Vagina (tissue), 2 donors: Measurements from ENCODE around the gene PRDM2. TPM values are rescaled to one million over a fixed set of nuclear protein-coding genes. Genes with fewer than 3 reads are reported as not detected.

Source experiments
- DNase-seq, 2 donors: peaks; one replicate each; pipeline ENCODE4 v3.0.0-alpha.2; 2017; ENCODE audit errors: extremely low spot score in 2 of 2
- H3K27ac ChIP-seq: fragments of 200-600 bp; sonication (generic); one replicate; pipeline ENCODE4 v1.5.1; 2019
- H3K27me3 ChIP-seq: fragments of 200-600 bp; sonication (generic); one replicate; pipeline ENCODE4 v1.5.1; 2019
- H3K36me3 ChIP-seq, 2 donors: fragments of 200-600 bp; sonication (generic); one replicate each; pipeline ENCODE4 v1.5.1; 2017 to 2019
- H3K4me1 ChIP-seq: fragments of 200-600 bp; sonication (generic); one replicate; pipeline ENCODE4 v1.5.1; 2019
- H3K4me3 ChIP-seq, 2 donors: fragments of 200-600 bp; sonication (generic); 1 replicate in 1 of 2; 2 replicates in 1 of 2; pipeline ENCODE4 v1.5.1; 2016 to 2019
- H3K9me3 ChIP-seq: fragments of 200-600 bp; sonication (generic); one replicate; pipeline ENCODE4 v1.5.1; 2019
- CTCF ChIP-seq, 3 experiments: fragments of 450-650 bp in 2 of 3; fragments of 200-600 bp in 1 of 3; sonication (generic) in 1 of 3; IDR thresholded peaks; one replicate each; pipeline ENCODE4 v1.5.1; 2017 to 2019; ENCODE audit warnings: antibody characterized with exemption in 3 of 3, mild to moderate bottlenecking in 2 of 3, moderate library complexity in 2 of 3
- POLR2A ChIP-seq, 2 donors: fragments of 450-650 bp; IDR thresholded peaks; one replicate each; pipeline ENCODE4 v1.6.1; 2017; ENCODE audit warnings: antibody characterized with exemption in 2 of 2, mild to moderate bottlenecking in 2 of 2, moderate library complexity in 2 of 2
- POLR2AphosphoS5 ChIP-seq, 2 donors: sonication (generic); formaldehyde crosslinking; IDR thresholded peaks; one replicate each; pipeline ENCODE4 v1.9.0; 2017; ENCODE audit warnings: antibody characterized with exemption in 2 of 2, mild to moderate bottlenecking in 2 of 2, low read depth in 1 of 2; ENCODE audit not compliant: insufficient read depth in 1 of 2
- intact Hi-C: fragments of 100-400 bp; cut with DNase I; formaldehyde crosslinking; loops from one replicate; pipeline ENCODE4 v1.15.1; 2023
- total RNA-seq: library from RNA; depleted of rRNA; stranded (reverse); fragments of >200 nt; gene quantifications from one replicate; pipeline ENCODE4 v1.2.3, GENCODE V29; 2016

PRDM2 gene
- total RNA-seq, 1 donor from 2014 or later, result 56.2 TPM

- Histone ChIP-seq H3K36me3 (no peaks in the 10 kb centered on the region), H3K4me3 (no peak overlapping the region), H3K9me3 (no peaks in the 10 kb centered on the region), H3K4me1 (peaks cover 98% of the 10 kb centered on the region), H3K27ac (peak overlapping the region; percentile 14), H3K27me3 (no peaks in the 10 kb centered on the region)
- peak in 1 of 2 donors; percentile 32 for DNase-seq
- intact Hi-C loops, result no loop called here
- no peak for TF ChIP-seq POLR2A (IDR thresholded peaks at IDR 0.05)
- TF ChIP-seq CTCF (IDR thresholded peaks at IDR 0.05), result no peak
- no peak for TF ChIP-seq POLR2AphosphoS5 (IDR thresholded peaks at IDR 0.05; ENCODE audit: insufficient read depth in 1 of 2, low read depth in 1 of 2)
Observed at GRCh38 chr1:13761883-13762282, 61.9 kb downstream of the PRDM2 start.

GRCh38 chr1:13762642-13763041, 62.7 kb downstream of the PRDM2 start:
- Histone ChIP-seq H3K36me3 (no peaks in the 10 kb centered on the region), H3K27me3 (no peaks in the 10 kb centered on the region), H3K4me3 (no peak overlapping the region), H3K4me1 (peaks cover 98% of the 10 kb centered on the region), H3K9me3 (no peaks in the 10 kb centered on the region), H3K27ac (no peak overlapping the region)
- TF ChIP-seq POLR2AphosphoS5 (IDR thresholded peaks at IDR 0.05; ENCODE audit: insufficient read depth in 1 of 2, low read depth in 1 of 2) (no peak), CTCF (IDR thresholded peaks at IDR 0.05) (no peak), POLR2A (IDR thresholded peaks at IDR 0.05) (no peak)
- DNase-seq, result peak in 1 of 2 donors; percentile 76
- intact Hi-C loops, result no loop called here

- intact Hi-C loops, result no loop called here
Observed at GRCh38 chr1:13763222-13763621, 63.2 kb downstream of the PRDM2 start.

GRCh38 chr1:13763991-13764390, 64.0 kb downstream of the PRDM2 start:
- Histone ChIP-seq H3K9me3 (no peaks in the 10 kb centered on the region), H3K36me3 (no peaks in the 10 kb centered on the region), H3K27me3 (no peaks in the 10 kb centered on the region), H3K27ac (peak overlapping the region; percentile 55), H3K4me1 (peaks cover 84% of the 10 kb centered on the region), H3K4me3 (no peak overlapping the region)
- intact Hi-C loops, result no loop called here
- TF ChIP-seq POLR2AphosphoS5 (IDR thresholded peaks at IDR 0.05; ENCODE audit: insufficient read depth in 1 of 2, low read depth in 1 of 2) (no peak), CTCF (IDR thresholded peaks at IDR 0.05) (no peak), POLR2A (IDR thresholded peaks at IDR 0.05) (no peak)
- DNase-seq, result no peak

More at GRCh38 chr1:13763222-13763621, 63.2 kb downstream of the PRDM2 start:
- Histone ChIP-seq H3K27me3 (no peaks in the 10 kb centered on the region), H3K9me3 (no peaks in the 10 kb centered on the region), H3K36me3 (no peaks in the 10 kb centered on the region), H3K4me3 (no peak overlapping the region), H3K4me1 (peaks cover 92% of the 10 kb centered on the region), H3K27ac (no peak overlapping the region)
- DNase-seq, result no peak
- no peak for TF ChIP-seq POLR2A (IDR thresholded peaks at IDR 0.05)
- no peak for TF ChIP-seq POLR2AphosphoS5 (IDR thresholded peaks at IDR 0.05; ENCODE audit: insufficient read depth in 1 of 2, low read depth in 1 of 2)
- TF ChIP-seq CTCF (IDR thresholded peaks at IDR 0.05), result no peak

GRCh38 chr1:13764588-13765332, 64.8 kb downstream of the PRDM2 start:
- Histone ChIP-seq H3K4me3 (no peak overlapping the region), H3K27me3 (no peaks in the 10 kb centered on the region), H3K27ac (peak overlapping the region; percentile 55), H3K36me3 (no peaks in the 10 kb centered on the region), H3K4me1 (peaks cover 77% of the 10 kb centered on the region), H3K9me3 (no peaks in the 10 kb centered on the region)
- intact Hi-C loops, result no loop called here
- DNase-seq, result peak in 1 of 2 donors; percentile 34
- no peak for TF ChIP-seq CTCF (IDR thresholded peaks at IDR 0.05)
- no peak for TF ChIP-seq POLR2AphosphoS5 (IDR thresholded peaks at IDR 0.05; ENCODE audit: insufficient read depth in 1 of 2, low read depth in 1 of 2)
- no peak for TF ChIP-seq POLR2A (IDR thresholded peaks at IDR 0.05)
